Stimulated activated naive CD8-positive, alpha-beta T cell treated with anti-CD3 and anti-CD28 coated beads, Interleukin-15, amount 100 ng/mL, for 72 hours (primary cell): ENCODE data around the gene RAPGEF1.
"Not testable (repeated sequence)": the region's sequence is repeated elsewhere in the genome, so short reads cannot be mapped to it uniquely, and the experiment has no call there.

ENCODE experiments used
- ATAC-seq: fragments of 150-1000 bp; cut with Tn5 transposase; 2 replicates; pipeline ENCODE4 v1.10.0; 2021; ENCODE audit warnings: mild to moderate bottlenecking, moderate library complexity
- DNase-seq, 2 donors: peaks; one replicate each; pipeline ENCODE4 v3.0.0; 2021 to 2022
- H3K27ac Mint-ChIP-seq, 2 donors: one replicate each; pipeline ENCODE4 v1.8.0; 2022; ENCODE audit warnings: mild to moderate bottlenecking in 2 of 2, mixed read lengths in 2 of 2, moderate library complexity in 2 of 2
- H3K27me3 Mint-ChIP-seq: one replicate; pipeline ENCODE4 v1.8.0; 2022; ENCODE audit warnings: mixed read lengths
- H3K4me1 Mint-ChIP-seq: one replicate; pipeline ENCODE4 v1.8.0; 2022; ENCODE audit warnings: mild to moderate bottlenecking, mixed read lengths
- H3K4me3 Mint-ChIP-seq, 2 donors: one replicate each; pipeline ENCODE4 v1.8.0; 2022; ENCODE audit warnings: mild to moderate bottlenecking in 2 of 2, mixed read lengths in 2 of 2, moderate library complexity in 1 of 2
- H3K9me3 Mint-ChIP-seq, 2 donors: one replicate each; pipeline ENCODE4 v1.8.0; 2022; ENCODE audit warnings: mixed read lengths in 2 of 2

Gene RAPGEF1

DNA sequence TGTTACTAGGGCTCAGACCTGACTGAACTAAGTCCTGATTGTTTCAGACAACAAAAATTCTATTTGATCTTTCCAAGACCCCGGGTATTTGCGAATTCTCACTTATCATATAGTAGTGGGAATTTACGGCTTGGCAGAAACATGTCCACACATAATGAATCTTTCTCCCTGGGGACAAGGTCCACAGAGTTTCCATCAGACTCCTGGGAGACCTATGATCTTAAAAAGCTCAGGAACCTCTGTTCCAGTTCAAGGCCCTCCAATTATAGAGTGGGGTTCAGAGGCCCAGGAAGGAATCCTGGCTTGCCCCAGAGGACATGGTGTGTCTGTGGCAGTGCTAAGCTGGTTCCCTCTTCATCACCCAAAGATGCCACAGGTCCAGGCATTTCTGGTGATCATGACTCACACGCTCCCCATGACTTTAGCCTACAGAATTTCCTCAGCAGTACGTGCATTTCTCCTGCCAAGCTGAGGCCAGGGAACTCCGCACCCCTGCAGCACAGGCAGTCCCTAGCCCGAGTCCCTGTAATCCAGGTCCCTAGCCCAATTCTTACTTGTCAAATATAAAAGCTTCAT is 12.6 kb downstream of the RAPGEF1 start:
- H3K9me3 Mint-ChIP-seq, result no peaks in the 10 kb centered on the region
- H3K4me3 Mint-ChIP-seq, result peak overlapping the region; percentile 85 to 86
- peaks cover 96% of the 10 kb centered on the region for H3K4me1 Mint-ChIP-seq
- DNase-seq (no peak), ATAC-seq (no peak)
- peak overlapping the region; percentile 96 for H3K27ac Mint-ChIP-seq
- no peaks in the 10 kb centered on the region for H3K27me3 Mint-ChIP-seq

DNA sequence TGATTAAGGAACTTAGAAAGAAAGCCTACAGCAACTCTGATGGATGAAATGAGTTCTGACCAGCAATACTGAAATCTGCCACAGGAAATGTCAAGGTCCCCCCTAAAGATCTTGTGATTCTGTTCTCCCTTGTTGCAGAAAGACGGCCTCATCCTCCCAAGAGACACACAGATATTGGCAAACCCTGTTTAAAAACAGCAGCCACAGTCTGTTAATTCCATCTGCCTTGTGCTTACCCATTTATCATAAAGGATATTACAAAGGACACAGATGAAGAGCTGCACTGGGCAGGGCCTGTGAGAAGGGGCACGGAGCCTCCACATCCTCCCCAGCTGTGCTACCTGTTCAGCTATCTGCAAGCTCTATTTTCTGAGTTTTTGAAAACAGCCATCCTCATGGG is 15.2 kb downstream of the RAPGEF1 start:
- ATAC-seq, result no peak
- peak overlapping the region in 1 of 2 donors; percentile 30 for H3K27ac Mint-ChIP-seq
- DNase-seq, result no peak
- no peaks in the 10 kb centered on the region for H3K27me3 Mint-ChIP-seq
- no peaks in the 10 kb centered on the region for H3K9me3 Mint-ChIP-seq
- peaks cover 96% of the 10 kb centered on the region for H3K4me1 Mint-ChIP-seq
- H3K4me3 Mint-ChIP-seq, result peak overlapping the region in 1 of 2 donors; percentile 26

DNA sequence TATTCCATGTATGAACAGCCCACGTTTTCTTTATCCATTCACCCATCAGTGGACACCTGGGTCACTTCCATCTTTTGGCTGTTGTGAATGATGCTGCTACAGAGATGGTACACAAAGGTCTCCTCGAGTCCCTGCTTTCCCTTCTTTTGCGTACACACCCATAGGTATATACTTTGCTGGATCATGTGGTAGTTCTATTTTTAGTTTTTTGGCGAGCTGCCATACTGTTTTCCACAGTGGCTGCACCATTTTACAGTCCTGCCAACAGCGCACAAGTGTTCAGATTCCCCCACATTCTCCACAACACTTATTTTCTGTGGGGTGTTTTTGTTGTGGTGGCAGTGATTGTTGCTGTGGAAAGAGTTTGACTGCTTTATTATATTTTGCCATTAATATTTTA is 16.2 kb downstream of the RAPGEF1 start:
- no peak overlapping the region for H3K27ac Mint-ChIP-seq

DNA sequence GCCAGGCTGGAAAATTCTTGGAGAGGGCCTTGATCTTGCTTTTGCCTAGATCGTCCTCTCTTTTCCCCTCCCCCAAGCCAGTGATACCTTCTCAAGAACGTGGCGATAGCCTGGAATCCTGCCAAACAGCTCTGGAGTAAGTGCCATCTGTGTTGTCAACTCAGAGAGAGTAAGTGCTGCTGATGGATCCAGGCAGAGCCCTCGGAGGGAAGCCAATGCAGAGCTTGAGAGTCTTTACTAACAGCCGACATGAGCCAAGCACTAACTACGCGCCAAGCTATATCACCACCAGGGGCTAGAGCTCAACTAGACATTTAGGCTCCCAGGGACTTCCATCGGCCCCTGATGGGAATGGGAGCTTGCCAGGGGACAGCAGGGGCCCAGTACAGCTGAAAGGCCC is 17.6 kb downstream of the RAPGEF1 start:
- H3K9me3 Mint-ChIP-seq, result no peaks in the 10 kb centered on the region
- no peaks in the 10 kb centered on the region for H3K27me3 Mint-ChIP-seq
- no peak for ATAC-seq
- no peak overlapping the region for H3K4me3 Mint-ChIP-seq
- peaks cover 96% of the 10 kb centered on the region for H3K4me1 Mint-ChIP-seq
- no peak for DNase-seq
- peak overlapping the region in 1 of 2 donors; percentile 48 for H3K27ac Mint-ChIP-seq

More for the DNA sequence above, 16.2 kb downstream of the RAPGEF1 start:
- H3K4me1 Mint-ChIP-seq, result peaks cover 96% of the 10 kb centered on the region
- ATAC-seq (no peak), DNase-seq (no peak)
- no peaks in the 10 kb centered on the region for H3K27me3 Mint-ChIP-seq
- no peak overlapping the region for H3K4me3 Mint-ChIP-seq
- no peaks in the 10 kb centered on the region for H3K9me3 Mint-ChIP-seq

DNA sequence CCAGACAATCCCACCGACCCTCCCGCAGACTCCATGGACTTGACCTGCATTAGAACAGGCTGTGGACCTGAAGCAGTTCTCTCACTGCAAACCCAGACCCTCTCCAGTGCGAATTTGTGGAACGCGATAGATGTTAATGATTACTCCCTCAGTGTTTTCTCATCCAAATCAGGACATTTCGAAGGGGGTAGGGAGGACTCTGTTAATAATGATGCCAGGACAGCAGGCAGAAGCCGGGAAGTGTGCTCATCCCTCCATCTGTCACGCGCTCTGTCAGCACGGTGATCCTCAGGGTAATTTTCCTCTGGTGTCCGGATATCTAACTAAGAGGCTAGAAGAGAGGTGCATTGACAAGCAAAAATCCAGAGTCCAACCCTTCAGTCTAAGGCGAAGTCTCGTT is 18.8 kb downstream of the RAPGEF1 start:
- Mint-ChIP-seq H3K27ac (no peak overlapping the region), H3K9me3 (no peaks in the 10 kb centered on the region), H3K4me1 (peaks cover 94% of the 10 kb centered on the region), H3K27me3 (no peaks in the 10 kb centered on the region), H3K4me3 (no peak overlapping the region)
- DNase-seq (no peak), ATAC-seq (no peak)

DNA sequence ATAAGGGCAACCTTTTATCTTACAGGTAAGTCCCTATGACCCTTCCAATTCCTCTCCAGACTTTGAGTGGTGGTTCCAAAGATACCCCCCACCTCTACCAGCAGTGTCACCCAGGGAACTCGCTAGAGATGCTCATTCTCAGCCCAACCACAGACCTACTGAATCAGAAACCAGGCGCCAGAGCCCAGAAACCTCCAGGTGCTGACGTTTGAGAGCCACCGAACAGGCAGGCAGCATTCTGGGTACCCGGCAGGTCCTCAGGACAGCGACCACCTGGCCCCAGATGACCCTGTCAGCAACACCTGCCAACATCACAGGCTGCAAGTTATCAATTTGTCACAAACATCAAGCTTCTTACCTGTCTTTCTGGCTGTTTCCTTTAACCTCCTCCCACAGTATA is 19.5 kb downstream of the RAPGEF1 start:
- peaks cover 94% of the 10 kb centered on the region for H3K4me1 Mint-ChIP-seq
- DNase-seq (no peak), ATAC-seq (peak; percentile 80)
- no peaks in the 10 kb centered on the region for H3K27me3 Mint-ChIP-seq
- peak overlapping the region in 1 of 2 donors; percentile 63 for H3K27ac Mint-ChIP-seq
- peak overlapping the region; percentile 13 to 27 for H3K4me3 Mint-ChIP-seq
- no peaks in the 10 kb centered on the region for H3K9me3 Mint-ChIP-seq

DNA sequence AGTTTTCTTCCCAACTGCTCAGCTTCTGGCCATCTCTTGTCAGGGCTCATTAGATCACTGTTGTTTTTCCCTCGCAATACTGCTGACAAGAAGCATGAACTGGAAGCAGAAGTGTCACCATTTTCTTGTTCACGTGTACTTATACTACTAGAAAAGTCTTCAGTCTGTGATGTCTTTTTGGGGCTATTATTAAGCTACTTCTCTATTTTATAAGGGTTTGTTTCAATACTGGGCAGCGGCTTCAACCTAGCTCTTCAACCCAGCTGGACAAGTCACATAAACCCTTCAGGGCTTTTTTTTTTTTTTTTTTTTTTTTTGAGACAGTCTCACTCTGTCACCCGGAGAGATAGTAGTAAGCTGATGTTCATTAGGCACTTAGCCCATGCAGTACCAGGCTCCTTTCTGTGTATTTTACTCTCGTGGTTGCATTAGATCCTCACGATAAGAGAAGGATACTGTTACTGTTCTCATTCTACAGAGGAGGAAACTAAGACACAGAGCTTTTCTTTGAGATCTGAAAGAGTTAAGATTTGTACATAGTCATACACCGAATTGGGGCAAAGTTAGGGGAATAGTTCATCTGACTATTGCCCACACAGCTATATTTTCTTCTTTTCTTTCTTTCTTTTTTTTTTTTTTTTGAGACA is 20.5 kb downstream of the RAPGEF1 start:
- no peaks in the 10 kb centered on the region for H3K9me3 Mint-ChIP-seq
- ATAC-seq (no peak), DNase-seq (no peak)
- peaks cover 94% of the 10 kb centered on the region for H3K4me1 Mint-ChIP-seq
- no peak overlapping the region for H3K27ac Mint-ChIP-seq
- H3K4me3 Mint-ChIP-seq, result no peak overlapping the region
- no peaks in the 10 kb centered on the region for H3K27me3 Mint-ChIP-seq

DNA sequence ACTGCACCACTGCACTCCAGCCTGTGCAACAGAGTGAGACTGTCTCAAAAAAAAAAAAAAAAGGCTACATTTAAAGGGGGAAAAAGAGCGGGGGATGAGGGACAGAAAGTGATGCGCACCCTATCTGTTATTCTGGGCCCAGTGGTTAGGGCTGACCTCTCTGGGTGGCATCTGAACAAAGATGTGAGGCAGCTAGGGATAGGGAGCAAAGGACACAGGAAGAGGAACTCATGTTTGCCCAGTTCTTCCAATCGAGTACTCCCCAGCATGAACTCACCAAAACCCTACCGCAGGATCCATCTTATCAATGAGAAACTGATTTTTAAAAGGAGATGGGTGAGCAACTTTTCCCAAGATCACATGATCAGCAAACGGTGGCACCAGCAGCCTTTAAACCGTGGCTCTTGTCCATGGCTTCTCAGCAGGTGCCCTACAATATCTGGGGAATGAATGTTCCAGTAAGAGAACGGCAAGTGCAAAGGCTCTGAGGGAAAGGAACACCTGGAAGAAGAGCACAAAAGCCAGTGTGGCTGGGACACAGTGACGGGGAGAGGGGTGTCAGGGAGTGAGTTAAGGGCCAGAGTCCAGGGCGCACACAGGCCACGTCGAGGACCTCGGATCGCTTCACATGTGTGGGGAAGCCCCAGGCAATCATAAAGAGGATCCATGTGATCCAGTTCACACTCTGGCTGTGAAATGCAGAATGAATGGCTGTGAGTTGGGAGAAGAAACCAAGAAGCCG is 22.0 kb downstream of the RAPGEF1 start:
- ATAC-seq (no peak), DNase-seq (no peak)
- no peak overlapping the region for H3K4me3 Mint-ChIP-seq
- H3K27me3 Mint-ChIP-seq, result no peaks in the 10 kb centered on the region
- H3K27ac Mint-ChIP-seq, result peak overlapping the region in 1 of 2 donors; percentile 6
- H3K4me1 Mint-ChIP-seq, result peaks cover 91% of the 10 kb centered on the region
- no peaks in the 10 kb centered on the region for H3K9me3 Mint-ChIP-seq

DNA sequence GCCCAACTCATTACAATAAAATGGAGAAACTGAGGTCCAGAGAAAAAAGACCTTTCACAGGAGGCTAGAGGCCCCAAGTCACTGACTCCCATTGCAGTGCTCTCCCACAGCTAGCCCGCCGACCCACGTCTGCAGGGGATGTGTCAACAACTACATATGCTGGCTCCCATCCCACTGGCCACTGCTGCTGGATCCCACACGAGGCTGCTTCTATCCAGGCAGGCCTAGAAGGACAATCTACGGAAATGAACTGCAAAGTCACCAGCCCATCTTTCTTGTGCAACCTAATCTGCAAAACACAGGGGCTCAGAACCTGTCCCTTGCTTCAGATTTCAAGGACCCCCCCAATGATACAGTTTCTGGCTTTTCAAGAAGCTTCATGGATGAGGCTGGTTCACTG is 24.0 kb downstream of the RAPGEF1 start:
- ATAC-seq (no peak), DNase-seq (no peak)
- Mint-ChIP-seq H3K9me3 (no peaks in the 10 kb centered on the region), H3K27ac (peak overlapping the region in 1 of 2 donors; percentile 29), H3K4me1 (peaks cover 93% of the 10 kb centered on the region), H3K4me3 (no peak overlapping the region), H3K27me3 (no peaks in the 10 kb centered on the region)

DNA sequence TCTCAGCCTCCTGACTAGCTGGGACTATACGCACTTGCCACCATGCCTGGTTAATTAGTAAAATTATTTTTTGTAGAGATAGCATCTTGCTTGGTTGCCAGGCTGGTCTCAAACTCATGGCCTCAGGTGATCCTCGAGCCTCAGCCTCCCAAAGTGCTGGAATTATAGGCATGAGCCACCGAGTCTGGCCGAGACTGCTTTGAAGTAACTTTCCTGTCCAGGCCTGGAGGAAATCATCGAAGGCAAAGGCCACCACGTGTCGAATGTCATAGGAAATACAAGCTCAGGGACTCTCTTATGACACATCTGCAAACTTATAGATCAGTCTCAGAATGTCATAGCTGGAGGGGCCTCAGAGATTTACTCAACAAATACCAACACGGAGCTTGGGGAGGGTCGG is 25.1 kb downstream of the RAPGEF1 start:
- H3K4me3 Mint-ChIP-seq, result no peak overlapping the region
- H3K9me3 Mint-ChIP-seq, result no peaks in the 10 kb centered on the region
- peak overlapping the region in 1 of 2 donors; percentile 55 for H3K27ac Mint-ChIP-seq
- DNase-seq (no peak), ATAC-seq (no peak)
- H3K27me3 Mint-ChIP-seq, result no peaks in the 10 kb centered on the region
- H3K4me1 Mint-ChIP-seq, result peaks cover 93% of the 10 kb centered on the region

DNA sequence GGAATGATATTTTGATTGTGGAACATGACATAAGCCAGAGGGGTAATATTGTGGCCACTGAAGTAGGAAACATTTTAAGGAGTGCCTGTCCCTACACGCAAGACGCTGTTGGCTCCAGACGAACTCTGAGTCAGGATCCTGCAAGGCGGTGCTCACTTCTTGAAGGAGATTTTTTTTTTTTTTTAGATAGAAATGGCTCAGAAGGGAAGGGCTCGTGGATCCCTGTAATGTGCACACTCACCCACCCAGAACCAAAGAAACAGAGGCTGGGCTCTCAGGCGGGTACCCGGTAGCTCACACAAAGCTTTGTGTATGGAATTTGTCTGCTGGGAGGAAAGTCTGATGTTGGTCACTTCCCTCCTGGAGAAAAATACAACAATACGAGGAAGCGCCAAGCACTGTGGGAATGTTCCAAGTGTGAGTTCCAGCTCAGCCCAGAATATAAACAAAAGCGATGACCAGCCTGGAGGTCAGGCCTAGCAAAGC is 25.7 kb downstream of the RAPGEF1 start:
- Mint-ChIP-seq H3K4me1 (peaks cover 93% of the 10 kb centered on the region), H3K27ac (no peak overlapping the region), H3K27me3 (no peaks in the 10 kb centered on the region), H3K4me3 (no peak overlapping the region), H3K9me3 (no peaks in the 10 kb centered on the region)
- ATAC-seq, result no peak
- no peak for DNase-seq

DNA sequence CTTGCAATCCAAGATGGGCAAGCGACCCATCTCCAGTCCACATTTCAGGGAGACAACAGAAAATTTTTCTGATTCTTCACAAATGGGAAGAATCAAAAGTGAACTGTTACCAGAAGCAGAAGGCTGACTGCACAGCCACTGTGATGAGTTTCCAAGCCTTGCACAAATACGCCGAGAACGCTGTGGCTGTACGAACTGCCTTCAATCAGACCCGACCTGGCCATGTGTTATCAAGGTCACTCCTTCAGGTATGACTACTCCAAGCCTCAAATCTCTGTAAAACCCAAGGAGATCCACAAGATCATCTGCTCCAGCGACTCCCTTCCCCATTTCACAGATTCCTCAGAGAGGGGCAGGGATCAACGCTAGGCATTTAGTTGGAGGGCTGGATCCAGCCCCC is 26.9 kb downstream of the RAPGEF1 start:
- H3K27ac Mint-ChIP-seq, result no peak overlapping the region

DNA sequence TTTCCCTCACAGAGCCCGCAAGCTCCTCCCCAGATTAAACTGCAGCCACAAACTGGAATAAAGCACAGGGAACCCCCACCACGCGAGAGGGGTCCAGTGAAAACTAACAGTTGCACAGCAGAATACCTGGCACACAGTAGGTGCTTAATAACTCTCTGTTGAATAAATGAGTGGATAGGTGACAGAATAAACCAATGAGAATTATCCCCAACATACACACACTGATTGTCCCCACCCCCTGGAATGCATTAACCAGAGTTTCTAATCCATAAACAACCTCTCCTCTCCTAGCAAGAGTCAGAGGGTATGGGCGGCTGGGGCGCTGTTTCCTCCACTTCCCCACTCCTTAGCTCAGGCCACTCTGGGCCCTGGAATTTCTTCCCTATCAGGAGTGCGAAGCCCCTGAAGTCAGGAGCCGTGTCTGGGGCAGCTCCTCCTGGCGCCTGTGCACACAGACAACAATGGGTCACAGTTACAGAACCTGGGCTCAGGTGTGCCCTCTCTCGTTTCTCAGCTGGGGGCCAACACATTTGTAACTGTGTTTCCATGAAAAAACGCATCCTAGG is 27.6 kb downstream of the RAPGEF1 start:
- peak overlapping the region in 1 of 2 donors; percentile 71 for H3K27ac Mint-ChIP-seq
- peaks cover 93% of the 10 kb centered on the region for H3K4me1 Mint-ChIP-seq
- DNase-seq (no peak), ATAC-seq (no peak)
- H3K27me3 Mint-ChIP-seq, result no peaks in the 10 kb centered on the region
- H3K9me3 Mint-ChIP-seq, result no peaks in the 10 kb centered on the region
- no peak overlapping the region for H3K4me3 Mint-ChIP-seq

More for the DNA sequence above, 26.9 kb downstream of the RAPGEF1 start:
- Mint-ChIP-seq H3K9me3 (no peaks in the 10 kb centered on the region), H3K4me3 (no peak overlapping the region), H3K4me1 (peaks cover 93% of the 10 kb centered on the region), H3K27me3 (no peaks in the 10 kb centered on the region)
- DNase-seq (no peak), ATAC-seq (no peak)

DNA sequence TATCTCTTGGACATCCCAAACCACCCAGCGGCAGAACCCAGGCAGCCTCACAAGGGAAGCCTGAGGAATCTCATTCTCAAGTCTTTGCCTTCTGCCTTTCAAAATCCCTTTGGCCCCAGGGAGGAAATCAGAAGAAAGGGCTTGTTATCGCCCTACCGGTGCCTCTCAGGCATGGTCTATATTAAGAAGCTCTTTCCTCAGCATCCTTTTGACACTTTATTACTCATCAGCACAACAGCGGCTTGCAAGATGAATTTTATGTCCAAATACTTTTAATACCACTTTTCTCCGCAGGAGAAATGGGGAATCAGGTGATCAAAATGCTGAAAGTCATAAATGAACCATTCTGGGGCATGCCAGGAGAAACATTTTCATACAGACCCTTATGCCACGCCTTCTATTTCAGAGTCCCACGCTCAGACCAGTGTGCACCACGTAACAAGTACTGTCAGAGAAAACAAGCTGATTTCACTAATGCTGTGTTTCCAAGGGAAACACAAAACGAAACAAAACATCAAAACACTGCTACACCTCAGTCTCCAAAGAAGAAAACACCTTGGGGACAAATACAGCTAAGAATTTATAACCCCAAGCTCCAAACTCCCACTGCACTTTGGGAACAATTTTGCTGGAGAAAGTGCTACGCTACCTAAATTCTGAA is 30.0 kb downstream of the RAPGEF1 start:
- peak overlapping the region; percentile 20 to 62 for H3K4me3 Mint-ChIP-seq
- peaks cover 95% of the 10 kb centered on the region for H3K4me1 Mint-ChIP-seq
- DNase-seq (peak in 1 of 2 donors; percentile 28), ATAC-seq (peak; percentile 88)
- no peaks in the 10 kb centered on the region for H3K27me3 Mint-ChIP-seq
- no peaks in the 10 kb centered on the region for H3K9me3 Mint-ChIP-seq
- peak overlapping the region; percentile 85 to 95 for H3K27ac Mint-ChIP-seq

DNA sequence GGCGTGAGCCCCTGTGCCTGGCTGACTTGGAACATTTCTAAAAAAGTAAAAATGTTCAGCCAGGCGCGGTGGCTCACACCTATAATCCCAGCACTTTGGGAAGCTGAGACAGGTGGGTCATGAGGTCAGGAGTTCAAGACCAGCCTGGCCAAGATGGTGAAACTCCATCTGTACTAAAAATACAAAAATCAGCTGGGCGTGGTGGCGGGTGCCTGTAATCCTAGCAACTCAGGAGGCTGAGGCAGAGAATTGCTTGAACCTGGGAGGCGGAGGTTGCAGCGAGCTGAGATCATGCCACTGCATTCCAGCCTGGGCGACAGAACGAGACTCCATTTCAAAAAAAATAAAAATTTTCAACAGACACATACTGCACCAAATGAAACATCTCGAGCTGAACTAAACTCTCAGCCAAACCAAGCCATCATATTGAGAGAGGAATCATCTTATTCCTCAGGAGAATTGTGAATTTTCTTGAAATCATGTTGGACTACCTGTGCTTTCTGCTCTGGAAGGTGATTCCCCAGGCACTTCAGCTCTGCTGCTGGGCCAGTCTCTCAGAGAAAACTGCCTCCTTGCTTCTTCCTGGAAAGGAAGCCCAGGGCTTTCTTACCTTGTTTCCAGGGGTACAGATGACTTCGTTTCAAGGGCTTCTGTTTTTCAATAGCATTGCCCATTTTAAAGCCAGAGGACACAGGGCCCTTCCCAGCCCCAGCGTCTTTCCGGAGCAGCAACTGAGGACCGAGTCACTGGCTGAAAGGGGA is 30.7 kb downstream of the RAPGEF1 start:
- H3K27me3 Mint-ChIP-seq, DNase-seq, ATAC-seq, H3K9me3 Mint-ChIP-seq: not testable (repeated sequence)
- Mint-ChIP-seq H3K4me3 (peak overlapping the region in 1 of 2 donors; percentile 29), H3K4me1 (peaks cover 95% of the 10 kb centered on the region), H3K27ac (peak overlapping the region; percentile 33 to 63)
